AML-193 (cell line): ENCODE data around the gene RNF130.

Source experiments
- DNase-seq, 2 experiments: peaks; one replicate each; lab custom pipeline; 2025; lab: John Stamatoyannopoulos, UW

RNF130 gene

GRCh38 chr5:179915406-179915935 lies 156.1 kb downstream of the RNF130 start:
- no peak for DNase-seq

DNA sequence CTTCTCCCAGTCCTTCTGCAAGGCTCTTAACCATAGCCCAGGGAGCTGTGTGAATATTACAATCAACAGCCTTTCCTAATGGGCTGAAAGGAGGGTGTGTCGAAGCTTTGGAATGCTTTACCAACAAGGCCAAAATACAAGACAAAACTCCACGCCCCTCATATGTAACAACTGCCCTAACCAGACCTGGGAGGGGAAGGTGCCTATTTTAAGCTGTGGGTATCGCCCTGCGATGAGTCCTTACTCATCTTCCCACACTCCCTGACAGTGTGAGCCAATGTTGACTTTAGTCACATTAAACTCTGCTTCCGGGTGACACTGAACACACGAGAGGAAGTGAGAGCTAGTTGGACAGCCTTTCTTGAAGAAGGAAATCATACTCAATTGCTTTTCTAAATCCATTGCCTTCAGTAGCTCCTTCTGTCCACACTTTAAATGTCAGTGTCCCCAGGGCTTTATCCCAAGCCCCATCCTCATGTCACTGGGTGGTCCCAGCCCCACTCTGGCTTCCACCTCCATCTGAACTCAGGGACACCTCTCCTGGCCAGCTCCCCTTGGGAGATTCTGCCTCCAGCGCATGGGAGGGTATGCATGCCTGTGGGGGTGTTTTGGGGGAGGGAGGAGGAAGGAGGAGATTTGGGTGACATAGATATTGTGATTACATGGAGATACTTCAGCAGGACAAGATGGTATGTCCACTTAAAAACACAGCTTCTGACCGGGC lies 157.4 kb downstream of the RNF130 start:
- DNase-seq = peak; percentile 29 to 33

- no peak for DNase-seq
Measured at GRCh38 chr5:179913461-179913860, 158.1 kb downstream of the RNF130 start.

- DNase-seq = no peak
Measured at GRCh38 chr5:179912951-179913350, 158.6 kb downstream of the RNF130 start.

DNA sequence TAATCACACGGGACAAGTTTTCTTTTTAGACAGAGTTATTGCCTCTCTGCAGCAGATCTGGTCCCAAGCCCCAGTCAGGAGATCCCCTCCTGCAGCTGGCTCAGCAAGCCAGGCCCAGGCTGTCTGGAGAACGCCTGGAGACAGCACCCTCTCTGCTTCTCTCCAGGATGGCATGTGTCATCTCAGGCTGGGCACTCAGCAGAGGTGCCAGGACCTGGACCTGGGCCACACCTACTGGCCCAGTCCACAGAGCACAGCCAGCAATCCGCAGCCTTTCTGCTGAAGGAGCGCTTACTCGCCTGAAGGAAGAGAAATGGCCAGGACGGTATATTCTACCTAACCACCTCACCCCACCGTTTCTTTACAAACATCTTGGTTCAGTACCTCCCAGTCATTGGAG lies 159.2 kb downstream of the RNF130 start:
- DNase-seq = no peak

DNA sequence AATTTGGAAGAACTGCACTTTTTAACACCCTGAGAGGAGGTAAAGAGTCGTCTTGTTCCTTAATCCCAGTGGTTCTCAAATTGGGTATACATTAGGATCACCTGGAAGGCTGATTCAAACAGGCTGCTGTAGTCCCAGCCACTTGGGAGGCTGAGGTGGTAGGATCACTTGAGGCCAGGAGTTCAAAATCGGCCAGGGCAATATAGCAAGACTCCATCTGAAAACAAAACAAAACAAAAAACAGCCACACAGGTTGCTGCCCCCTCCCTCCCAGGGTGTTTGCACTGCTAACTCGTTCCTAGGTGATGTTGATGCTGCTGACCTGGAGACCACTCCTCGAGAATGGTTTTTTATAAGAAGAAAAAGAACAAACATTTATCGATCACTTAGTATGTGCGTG lies 162.3 kb downstream of the RNF130 start:
- no peak for DNase-seq

DNA sequence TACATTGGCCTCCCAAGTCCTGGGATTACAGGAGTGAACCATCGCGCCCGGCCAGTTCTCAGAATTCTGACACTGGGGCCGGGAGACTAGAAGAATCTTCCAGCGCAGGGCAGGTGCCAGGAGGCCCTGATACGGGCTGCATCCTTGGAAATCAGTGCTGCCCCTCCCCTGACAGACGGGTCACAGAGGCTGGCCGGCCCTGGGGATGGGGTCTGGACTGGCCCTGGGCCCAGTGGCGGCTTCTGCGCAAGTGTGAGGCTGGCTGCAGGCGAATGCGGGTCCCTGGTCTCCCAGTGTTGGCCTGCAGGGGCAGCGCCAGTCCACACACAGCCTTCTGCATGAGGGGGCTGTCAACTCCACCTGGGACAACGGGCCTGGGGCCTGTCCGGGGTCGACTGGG lies 163.0 kb downstream of the RNF130 start:
- no peak for DNase-seq

DNA sequence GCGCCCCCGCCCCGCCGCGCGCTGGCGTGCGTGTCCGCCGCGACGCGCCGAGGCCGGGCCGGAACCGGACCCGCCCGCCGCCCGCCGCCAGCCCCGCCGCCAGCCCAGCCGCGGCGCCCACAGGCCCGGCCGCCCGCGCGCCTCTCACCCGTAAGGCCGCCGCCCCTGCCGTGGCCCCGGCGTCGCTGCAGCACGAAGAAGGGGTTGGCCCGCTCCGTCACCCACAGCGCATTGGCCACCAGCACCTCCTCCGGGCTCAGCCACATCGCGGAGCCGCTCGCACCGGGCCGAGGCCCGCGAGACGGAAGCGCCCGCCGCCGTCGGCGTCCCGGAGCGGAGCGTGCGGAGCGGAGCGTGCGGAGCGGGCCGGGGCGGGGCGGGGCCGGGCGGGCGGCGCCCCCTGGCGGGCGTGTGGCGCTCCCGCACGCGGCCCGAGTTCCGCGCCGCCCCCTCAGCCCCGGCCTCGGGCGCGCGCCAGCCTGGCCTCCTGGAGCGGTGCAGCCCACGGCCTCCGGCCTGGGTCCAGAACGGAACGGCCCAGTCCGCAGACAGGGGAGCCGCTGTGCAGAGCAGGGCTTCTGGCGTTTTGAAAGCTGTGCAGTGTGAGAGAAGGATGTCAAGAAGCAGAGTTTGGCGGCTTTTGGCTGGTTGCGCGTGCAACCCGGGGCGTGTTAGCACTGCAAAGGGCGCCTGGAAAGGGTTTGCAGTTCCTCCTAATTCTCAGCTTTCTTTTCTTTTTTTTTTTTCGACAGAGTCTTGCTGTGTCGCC lies 163.8 kb downstream of the RNF130 start, which contains the start of gene TBC1D9B:
Gene TBC1D9B, minus strand, starts transcription at position 342 of the 769 bp plus-strand sequence. Its CDS starts 76 bp downstream, at position 266.
- peak; percentile 57 to 60 for DNase-seq

DNA sequence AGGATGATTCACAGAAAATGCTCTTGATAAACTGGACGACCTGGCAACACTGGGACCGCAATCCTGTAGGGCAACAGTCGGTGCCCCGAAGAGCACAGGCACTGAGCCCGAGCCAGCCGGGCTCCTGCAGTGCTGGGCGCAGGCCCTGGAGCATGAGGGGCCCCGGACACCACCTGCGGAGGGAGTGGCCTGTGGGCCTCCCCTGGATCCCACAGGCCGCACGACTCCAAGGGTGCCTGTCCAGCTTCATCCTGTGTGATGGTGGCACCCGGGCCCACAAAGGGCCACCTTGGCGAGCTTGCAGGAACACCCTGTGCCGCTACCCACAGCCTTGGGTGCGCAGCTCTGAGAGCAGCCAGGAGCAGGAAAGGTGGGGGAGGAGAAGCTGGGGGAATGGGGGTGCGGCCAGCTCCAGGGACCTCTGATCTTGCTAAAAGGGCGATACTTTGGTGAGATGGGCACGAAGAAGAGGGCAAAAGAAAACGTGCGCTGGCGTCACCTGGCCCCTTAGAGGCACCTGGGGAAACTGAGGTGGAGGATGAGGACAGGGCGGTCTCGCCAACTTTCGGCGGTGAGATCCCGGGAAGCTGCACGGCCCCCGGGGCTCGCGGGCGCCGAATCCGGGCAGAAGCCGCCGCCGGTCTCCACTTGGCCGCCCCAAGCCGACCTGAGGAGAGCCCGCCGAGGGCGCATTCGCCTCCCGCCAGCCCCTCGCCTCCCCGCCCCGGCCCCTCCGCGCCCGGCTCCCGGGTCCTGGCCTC lies 164.6 kb downstream of the RNF130 start:
- DNase-seq = peak; percentile 5 to 10

DNA sequence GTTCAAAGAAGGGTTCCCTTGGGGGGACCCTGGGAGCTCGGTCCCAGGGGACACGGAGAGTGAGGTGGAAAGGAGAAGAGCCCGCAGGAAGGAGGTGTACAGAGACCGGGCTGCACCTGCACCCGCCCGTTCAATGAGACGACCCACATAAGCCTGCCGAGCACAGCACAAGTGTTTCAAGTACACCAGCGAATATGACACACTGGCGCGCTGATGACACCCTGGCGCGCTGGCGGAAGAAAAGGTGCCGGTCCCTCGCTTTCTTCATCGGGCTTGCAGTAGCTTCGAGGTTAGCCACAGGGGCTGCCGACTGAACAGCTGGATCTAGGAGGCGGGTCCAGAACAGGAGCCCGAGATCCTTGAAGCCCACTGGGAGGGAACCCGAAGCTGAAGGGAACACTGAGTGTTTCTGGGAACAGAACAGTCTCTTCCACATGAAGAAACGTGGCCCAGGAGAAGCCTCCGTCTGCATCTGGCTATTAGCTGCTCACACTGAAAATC lies 165.2 kb downstream of the RNF130 start:
- DNase-seq = no peak

GRCh38 chr5:179905161-179905560 lies 166.4 kb downstream of the RNF130 start:
- DNase-seq = peak; percentile 6 to 20
